Measurements from ENCODE around the gene NUP107. TPM values are rescaled to one million over a fixed set of nuclear protein-coding genes. Genes with fewer than 3 reads are reported as not detected.

The NUP107 gene
- total and polyA plus RNA-seq, 12 donors = 13.1 to 51.6 (median 28.8) TPM

DNA sequence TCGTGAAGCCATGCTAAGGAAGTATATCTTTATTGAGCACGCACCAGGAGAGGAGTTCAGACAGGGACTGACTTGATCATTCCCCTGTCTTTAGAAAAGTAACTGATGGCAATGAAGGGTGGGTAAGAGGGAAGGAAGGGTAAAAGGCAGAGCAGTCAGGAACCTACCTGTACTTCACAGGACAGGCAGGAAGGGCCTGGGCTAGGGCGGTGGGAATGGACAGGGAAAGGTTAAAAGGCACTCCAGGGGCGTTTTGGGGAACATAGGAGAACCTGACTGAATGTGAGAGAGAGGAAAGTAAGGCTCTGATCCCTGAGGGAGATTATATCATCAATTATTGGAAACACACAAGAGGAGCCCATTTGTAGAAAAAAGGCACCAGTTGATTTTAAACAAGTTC, 63.1 kb downstream of the NUP107 start:
- Histone ChIP-seq H3K27me3 (no peaks in the 10 kb centered on the region), H3K36me3 (replicated peaks in 1 of 2) (peaks cover 0 to 16% of the 10 kb centered on the region in 2 donors), H3K4me1 (replicated peaks in 1 of 2) (peaks cover 9 to 23% of the 10 kb centered on the region in 2 donors), H3K9me3 (replicated peaks in 1 of 3) (no peaks in the 10 kb centered on the region), H3K4me3 (no peak overlapping the region), H3K27ac (no peak overlapping the region)
- WGBS, 4 donors = 85 to 93% (median 87%) methylated on average over 4 of the region's 4 CpGs
- intact Hi-C loops (cut with DNase I) = loop anchor here in 1 of 2 donors (10.0 kb wide), 1 partner anchor 65 kb away; no protein-coding TSS in a partner anchor
- TF ChIP-seq, protein P1, sequence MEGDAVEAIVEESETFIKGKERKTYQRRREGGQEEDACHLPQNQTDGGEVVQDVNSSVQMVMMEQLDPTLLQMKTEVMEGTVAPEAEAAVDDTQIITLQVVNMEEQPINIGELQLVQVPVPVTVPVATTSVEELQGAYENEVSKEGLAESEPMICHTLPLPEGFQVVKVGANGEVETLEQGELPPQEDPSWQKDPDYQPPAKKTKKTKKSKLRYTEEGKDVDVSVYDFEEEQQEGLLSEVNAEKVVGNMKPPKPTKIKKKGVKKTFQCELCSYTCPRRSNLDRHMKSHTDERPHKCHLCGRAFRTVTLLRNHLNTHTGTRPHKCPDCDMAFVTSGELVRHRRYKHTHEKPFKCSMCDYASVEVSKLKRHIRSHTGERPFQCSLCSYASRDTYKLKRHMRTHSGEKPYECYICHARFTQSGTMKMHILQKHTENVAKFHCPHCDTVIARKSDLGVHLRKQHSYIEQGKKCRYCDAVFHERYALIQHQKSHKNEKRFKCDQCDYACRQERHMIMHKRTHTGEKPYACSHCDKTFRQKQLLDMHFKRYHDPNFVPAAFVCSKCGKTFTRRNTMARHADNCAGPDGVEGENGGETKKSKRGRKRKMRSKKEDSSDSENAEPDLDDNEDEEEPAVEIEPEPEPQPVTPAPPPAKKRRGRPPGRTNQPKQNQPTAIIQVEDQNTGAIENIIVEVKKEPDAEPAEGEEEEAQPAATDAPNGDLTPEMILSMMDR (IDR thresholded peaks at IDR 0.05) = no peak
- TF ChIP-seq POLR2A (IDR thresholded peaks at IDR 0.05) = no peak
- no peak for DNase-seq

DNA sequence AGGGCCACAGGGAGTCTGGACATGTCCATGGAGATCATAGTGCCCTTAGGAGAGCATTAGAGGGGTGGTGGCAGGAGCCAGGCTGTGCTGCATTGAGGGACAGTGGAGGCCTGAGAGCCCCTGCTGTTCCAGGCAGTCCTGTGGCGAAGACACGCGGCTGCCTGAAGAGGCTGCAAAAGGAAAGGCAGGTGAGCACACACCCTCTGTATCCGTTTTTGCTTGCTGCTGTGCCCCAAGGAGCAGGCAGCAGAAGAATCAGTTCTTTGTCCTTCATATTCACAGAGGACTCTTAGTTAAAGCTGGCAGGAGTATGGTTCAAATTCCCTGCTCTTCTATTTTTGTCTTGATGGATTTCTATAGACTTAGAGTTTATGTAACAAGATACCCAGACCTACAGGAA, 63.7 kb downstream of the NUP107 start:
- 76 to 90% (median 87%) methylated on average over 4 of the region's 4 CpGs for WGBS, 4 donors
- no peak for DNase-seq
- peaks cover 0 to 21% of the 10 kb centered on the region in 2 donors for H3K36me3 ChIP-seq (replicated peaks in 1 of 2)
- no peaks in the 10 kb centered on the region for H3K27me3 ChIP-seq
- no peak overlapping the region for H3K27ac ChIP-seq
- H3K9me3 ChIP-seq (replicated peaks in 1 of 3) = no peaks in the 10 kb centered on the region
- TF ChIP-seq, protein P1 (IDR thresholded peaks at IDR 0.05) = no peak
- no peak for TF ChIP-seq POLR2A (IDR thresholded peaks at IDR 0.05)
- H3K4me3 ChIP-seq = no peak overlapping the region
- intact Hi-C loops (cut with DNase I) = no loop called here
- peaks cover 9 to 23% of the 10 kb centered on the region in 2 donors for H3K4me1 ChIP-seq (replicated peaks in 1 of 2)

DNA sequence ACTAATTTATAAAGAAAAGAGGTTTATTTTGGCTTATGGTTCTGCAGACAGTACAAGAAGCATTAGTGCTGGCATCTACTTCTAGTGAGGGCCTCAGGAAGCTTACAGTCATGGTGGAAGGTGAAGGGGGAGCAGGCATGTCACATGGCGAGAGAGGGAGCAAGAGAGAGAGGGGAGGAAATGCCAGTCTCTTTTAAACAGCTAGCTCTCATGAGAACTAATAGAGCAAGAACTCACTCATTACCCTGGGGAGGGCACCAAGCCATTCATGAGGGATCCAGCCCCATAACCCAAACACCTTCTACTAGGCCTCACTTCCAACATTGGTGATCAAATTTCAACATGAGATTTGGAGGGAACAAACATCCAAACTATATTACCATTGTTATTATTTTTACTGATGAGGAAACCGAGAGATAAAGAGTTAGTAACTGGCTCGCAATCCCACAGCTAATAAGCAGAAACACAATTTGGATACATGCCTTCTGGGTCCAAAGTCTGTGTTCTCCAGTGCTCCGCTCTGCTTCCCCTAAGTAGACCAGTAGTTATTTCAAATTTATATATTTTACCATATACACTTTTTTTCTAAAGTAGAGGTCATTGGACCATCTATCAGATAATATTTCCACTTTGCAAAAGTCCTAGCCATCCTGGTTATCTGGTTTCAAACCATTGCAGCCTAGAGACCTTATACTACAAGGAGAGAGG, 68.9 kb downstream of the NUP107 start:
- no peaks in the 10 kb centered on the region for H3K9me3 ChIP-seq (replicated peaks in 1 of 3)
- 74 to 98% (median 94%) methylated on average over 4 of the region's 4 CpGs for WGBS, 4 donors
- H3K27me3 ChIP-seq = no peaks in the 10 kb centered on the region
- no peak for TF ChIP-seq POLR2A (IDR thresholded peaks at IDR 0.05)
- TF ChIP-seq, protein P1 (IDR thresholded peaks at IDR 0.05) = no peak
- intact Hi-C loops (cut with DNase I) = no loop called here
- no peak overlapping the region for H3K27ac ChIP-seq
- no peak overlapping the region for H3K4me3 ChIP-seq
- H3K4me1 ChIP-seq (replicated peaks in 1 of 2) = no peaks in the 10 kb centered on the region
- no peak for DNase-seq
- H3K36me3 ChIP-seq (replicated peaks in 1 of 2) = peaks cover 0 to 33% of the 10 kb centered on the region in 2 donors

DNA sequence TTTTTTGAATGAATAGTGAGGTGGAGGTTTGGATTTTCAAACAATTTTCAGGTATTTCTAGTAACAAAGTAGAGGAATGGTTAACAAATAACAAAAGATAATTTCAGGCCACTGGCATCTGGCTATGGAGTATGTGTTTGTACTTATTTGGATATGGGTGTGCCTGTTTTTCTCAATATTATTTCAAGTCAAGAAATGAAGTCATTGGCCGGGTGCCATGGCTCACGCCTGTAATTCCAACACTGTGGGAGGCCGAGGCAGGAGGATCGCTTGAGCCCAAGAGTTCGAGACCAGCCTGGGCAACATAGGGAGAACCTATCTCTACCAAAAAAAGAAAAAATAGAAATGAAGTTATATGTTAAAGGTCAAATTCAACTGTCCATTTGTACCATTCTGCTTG, 73.1 kb downstream of the NUP107 start:
- Histone ChIP-seq H3K9me3 (replicated peaks in 1 of 3) (no peaks in the 10 kb centered on the region), H3K4me3 (no peak overlapping the region), H3K27ac (no peak overlapping the region), H3K27me3 (no peaks in the 10 kb centered on the region), H3K36me3 (replicated peaks in 1 of 2) (peaks cover 0 to 21% of the 10 kb centered on the region in 2 donors), H3K4me1 (replicated peaks in 1 of 2) (no peaks in the 10 kb centered on the region)
- DNase-seq = no peak
- intact Hi-C loops (cut with DNase I) = no loop called here
- 95 to 97% (median 95%) methylated on average over 5 of the region's 5 CpGs for WGBS, 4 donors
- TF ChIP-seq POLR2A (IDR thresholded peaks at IDR 0.05) = no peak
- TF ChIP-seq, protein P1 (IDR thresholded peaks at IDR 0.05) = no peak

All from adrenal gland (tissue), 12 donors.